K562 (cell line): ENCODE results near the gene BCL2L12. TPM values are rescaled to one million over a fixed set of nuclear protein-coding genes. Genes with fewer than 3 reads are reported as not detected.

Experiments
- BRD9 ChIP-seq: fragments of 450-650 bp; IDR thresholded peaks from 2 replicates; pipeline ENCODE4 v1.6.1; 2018; ENCODE audit warnings: low read depth; ENCODE audit not compliant: partially characterized antibody
- HMG20B ChIP-seq: fragments of 250-450 bp; sonication (Bioruptor Pico); IDR thresholded peaks from 2 replicates; pipeline ENCODE4 v1.5.0; 2021; ENCODE audit warnings: mild to moderate bottlenecking
- MYNN ChIP-seq, 2 experiments: sonication (generic); formaldehyde crosslinking in 1 of 2; IDR thresholded peaks; 2 replicates each; pipeline versions ENCODE4 v1.5.0 to v1.6.1; 2016 to 2020; ENCODE audit warnings: antibody characterized with exemption in 1 of 2, missing genetic modification reagents in 1 of 2
- PTTG1 ChIP-seq: fragments of 450-650 bp; IDR thresholded peaks from 2 replicates; pipeline ENCODE4 v1.6.1; 2016; ENCODE audit warnings: low read depth, mild to moderate bottlenecking, missing genetic modification characterization, missing compliant biosample characterization
- ZFP1 ChIP-seq: fragments of 450-650 bp; formaldehyde crosslinking; IDR thresholded peaks from 2 replicates; pipeline ENCODE4 v1.4.0; 2020; ENCODE audit warnings: mild to moderate bottlenecking, mixed read lengths
- ZFX ChIP-seq: sonication (generic); formaldehyde crosslinking; IDR thresholded peaks from 2 replicates; pipeline ENCODE4 v1.8.0; 2022; ENCODE audit warnings: mild to moderate bottlenecking, missing genetic modification reagents, moderate library complexity
- ZNF197 ChIP-seq: fragments of 200-800 bp; sonication (Bioruptor generic); IDR thresholded peaks from 2 replicates; pipeline ENCODE4 v1.6.1; 2016; ENCODE audit warnings: low read depth, missing genetic modification characterization, missing compliant biosample characterization
- ZNF644 ChIP-seq: fragments of 200-800 bp; sonication (Bioruptor generic); IDR thresholded peaks from 2 replicates; pipeline ENCODE4 v1.6.1; 2016; ENCODE audit warnings: low read depth, missing genetic modification characterization, missing compliant biosample characterization
- polyA plus RNA-seq, 8 experiments: library from polyadenylated mRNA; depleted of rRNA in 4 of 8; stranded (reverse) in 5 of 8; unstranded in 3 of 8; fragments of >200 nt; fragmentation: Nextera tagmentation in 2 of 8; fragmentation: Illumina TruSeq in 1 of 8; extraction: Ambion mirVana in 2 of 8; extraction: Trizol in 1 of 8; gene quantifications; 2 replicates each; pipeline versions ENCODE4 v1.2.1 to v1.2.3, GENCODE V29; 2011 to 2014; ENCODE audit warnings: inconsistent platforms in 1 of 8, missing spikeins in 1 of 8
- total RNA-seq, 7 experiments: library from RNA; depleted of rRNA in 6 of 7; stranded (reverse); fragments of >200 nt in 6 of 7; fragmentation: Illumina TruSeq in 2 of 7; extraction: Trizol in 2 of 7; gene quantifications; 2 replicates each; pipeline versions ENCODE4 v1.2.1 to v1.2.3, GENCODE V29; 2011 to 2021; ENCODE audit warnings: low replicate concordance in 1 of 7
- TF ChIP-seq, protein P1 (sequence below), 2 experiments: fragments of 450-650 bp in 1 of 2; sonication (generic) in 1 of 2; formaldehyde crosslinking in 1 of 2; IDR thresholded peaks; 2 replicates each; pipeline versions ENCODE4 v1.7.1 to v1.9.0; 2016 to 2022; ENCODE audit warnings: inconsistent platforms in 1 of 2, mild to moderate bottlenecking in 1 of 2, missing genetic modification reagents in 1 of 2
- TF ChIP-seq, protein P2 (sequence below), 2 experiments: fragments of 450-650 bp; conservative IDR thresholded peaks; 2 replicates each; pipeline ENCODE4 v1.6.1; 2017; ENCODE audit warnings: mild to moderate bottlenecking in 2 of 2, moderate library complexity in 2 of 2
- TF ChIP-seq, protein P3 (sequence below): IDR thresholded peaks from 3 replicates; pipeline ENCODE4 v1.6.1; 2011; ENCODE audit warnings: borderline replicate concordance, mild to moderate bottlenecking, moderate library complexity; ENCODE audit not compliant: insufficient read length; ENCODE audit errors: extremely low read depth

BCL2L12 gene
- total and polyA plus RNA-seq, 9 of the 15 experiments (the other 6 are each of a cell fraction or from before 2014, with no cell fraction given), result 7.4 to 263 (median 81.2) TPM

DNA sequence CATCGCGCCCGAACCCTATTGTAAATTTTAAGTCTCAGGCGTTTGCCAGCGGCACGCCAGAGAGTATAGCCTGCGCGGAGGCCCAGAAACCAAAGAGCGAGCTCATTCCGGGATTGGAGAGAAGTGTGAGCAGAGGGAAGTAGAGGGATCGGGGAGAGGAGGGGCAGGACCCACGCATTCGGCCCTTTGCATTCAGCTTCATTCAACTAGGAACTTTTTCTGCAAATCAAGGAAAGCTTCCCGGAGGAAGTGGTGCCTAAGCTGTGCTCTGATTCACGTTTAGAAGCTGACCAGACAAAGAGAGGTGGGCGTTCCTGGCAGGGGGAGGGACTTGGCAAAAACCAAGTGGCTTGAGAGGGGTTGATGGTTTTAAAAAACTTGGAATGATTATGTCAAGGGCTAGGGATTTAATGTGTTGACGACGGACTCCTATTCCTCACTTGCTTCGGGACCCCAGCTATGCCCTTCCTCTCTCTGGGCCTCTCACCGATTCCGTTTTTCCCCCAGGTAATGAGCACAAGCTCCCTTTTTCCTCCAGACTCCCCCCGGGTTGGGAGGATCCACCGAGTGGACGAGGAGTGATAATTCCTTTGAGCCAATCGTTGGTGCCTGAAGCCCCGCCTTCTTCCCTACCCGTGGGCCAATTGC lies 10.5 kb downstream of the BCL2L12 start (continued):
- TF ChIP-seq ZNF644 (tag) (no peak), BRD9 (peak; percentile 88), PTTG1 (tag) (no peak), ZFX (CRISPR knock-in tag) (peak; percentile 77), ZNF197 (CRISPR knock-in tag) (0 out of 2 replicates have a peak, but pooled peaks have one; percentile 18), ZFP1 (CRISPR knock-in tag) (no peak), MYNN (IDR thresholded peaks at IDR 0.05) (no peak), MYNN (CRISPR knock-in tag; IDR thresholded peaks at IDR 0.05) (no peak), HMG20B (CRISPR knock-in tag) (no peak)
- TF ChIP-seq, protein P1, sequence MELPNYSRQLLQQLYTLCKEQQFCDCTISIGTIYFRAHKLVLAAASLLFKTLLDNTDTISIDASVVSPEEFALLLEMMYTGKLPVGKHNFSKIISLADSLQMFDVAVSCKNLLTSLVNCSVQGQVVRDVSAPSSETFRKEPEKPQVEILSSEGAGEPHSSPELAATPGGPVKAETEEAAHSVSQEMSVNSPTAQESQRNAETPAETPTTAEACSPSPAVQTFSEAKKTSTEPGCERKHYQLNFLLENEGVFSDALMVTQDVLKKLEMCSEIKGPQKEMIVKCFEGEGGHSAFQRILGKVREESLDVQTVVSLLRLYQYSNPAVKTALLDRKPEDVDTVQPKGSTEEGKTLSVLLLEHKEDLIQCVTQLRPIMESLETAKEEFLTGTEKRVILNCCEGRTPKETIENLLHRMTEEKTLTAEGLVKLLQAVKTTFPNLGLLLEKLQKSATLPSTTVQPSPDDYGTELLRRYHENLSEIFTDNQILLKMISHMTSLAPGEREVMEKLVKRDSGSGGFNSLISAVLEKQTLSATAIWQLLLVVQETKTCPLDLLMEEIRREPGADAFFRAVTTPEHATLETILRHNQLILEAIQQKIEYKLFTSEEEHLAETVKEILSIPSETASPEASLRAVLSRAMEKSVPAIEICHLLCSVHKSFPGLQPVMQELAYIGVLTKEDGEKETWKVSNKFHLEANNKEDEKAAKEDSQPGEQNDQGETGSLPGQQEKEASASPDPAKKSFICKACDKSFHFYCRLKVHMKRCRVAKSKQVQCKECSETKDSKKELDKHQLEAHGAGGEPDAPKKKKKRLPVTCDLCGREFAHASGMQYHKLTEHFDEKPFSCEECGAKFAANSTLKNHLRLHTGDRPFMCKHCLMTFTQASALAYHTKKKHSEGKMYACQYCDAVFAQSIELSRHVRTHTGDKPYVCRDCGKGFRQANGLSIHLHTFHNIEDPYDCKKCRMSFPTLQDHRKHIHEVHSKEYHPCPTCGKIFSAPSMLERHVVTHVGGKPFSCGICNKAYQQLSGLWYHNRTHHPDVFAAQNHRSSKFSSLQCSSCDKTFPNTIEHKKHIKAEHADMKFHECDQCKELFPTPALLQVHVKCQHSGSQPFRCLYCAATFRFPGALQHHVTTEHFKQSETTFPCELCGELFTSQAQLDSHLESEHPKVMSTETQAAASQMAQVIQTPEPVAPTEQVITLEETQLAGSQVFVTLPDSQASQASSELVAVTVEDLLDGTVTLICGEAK (IDR thresholded peaks at IDR 0.05), result peak; percentile 29; the same call in 1 of the 2 replicates
- TF ChIP-seq, protein P1 (CRISPR knock-in tag; IDR thresholded peaks at IDR 0.05), result no peak
- TF ChIP-seq, protein P2, sequence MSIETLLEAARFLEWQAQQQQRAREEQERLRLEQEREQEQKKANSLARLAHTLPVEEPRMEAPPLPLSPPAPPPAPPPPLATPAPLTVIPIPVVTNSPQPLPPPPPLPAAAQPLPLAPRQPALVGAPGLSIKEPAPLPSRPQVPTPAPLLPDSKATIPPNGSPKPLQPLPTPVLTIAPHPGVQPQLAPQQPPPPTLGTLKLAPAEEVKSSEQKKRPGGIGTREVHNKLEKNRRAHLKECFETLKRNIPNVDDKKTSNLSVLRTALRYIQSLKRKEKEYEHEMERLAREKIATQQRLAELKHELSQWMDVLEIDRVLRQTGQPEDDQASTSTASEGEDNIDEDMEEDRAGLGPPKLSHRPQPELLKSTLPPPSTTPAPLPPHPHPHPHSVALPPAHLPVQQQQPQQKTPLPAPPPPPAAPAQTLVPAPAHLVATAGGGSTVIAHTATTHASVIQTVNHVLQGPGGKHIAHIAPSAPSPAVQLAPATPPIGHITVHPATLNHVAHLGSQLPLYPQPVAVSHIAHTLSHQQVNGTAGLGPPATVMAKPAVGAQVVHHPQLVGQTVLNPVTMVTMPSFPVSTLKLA (conservative IDR thresholded peaks at IDR 0.05), result peak; percentile 62 to 63; a peak in 2 of 4 replicates
- TF ChIP-seq, protein P3, sequence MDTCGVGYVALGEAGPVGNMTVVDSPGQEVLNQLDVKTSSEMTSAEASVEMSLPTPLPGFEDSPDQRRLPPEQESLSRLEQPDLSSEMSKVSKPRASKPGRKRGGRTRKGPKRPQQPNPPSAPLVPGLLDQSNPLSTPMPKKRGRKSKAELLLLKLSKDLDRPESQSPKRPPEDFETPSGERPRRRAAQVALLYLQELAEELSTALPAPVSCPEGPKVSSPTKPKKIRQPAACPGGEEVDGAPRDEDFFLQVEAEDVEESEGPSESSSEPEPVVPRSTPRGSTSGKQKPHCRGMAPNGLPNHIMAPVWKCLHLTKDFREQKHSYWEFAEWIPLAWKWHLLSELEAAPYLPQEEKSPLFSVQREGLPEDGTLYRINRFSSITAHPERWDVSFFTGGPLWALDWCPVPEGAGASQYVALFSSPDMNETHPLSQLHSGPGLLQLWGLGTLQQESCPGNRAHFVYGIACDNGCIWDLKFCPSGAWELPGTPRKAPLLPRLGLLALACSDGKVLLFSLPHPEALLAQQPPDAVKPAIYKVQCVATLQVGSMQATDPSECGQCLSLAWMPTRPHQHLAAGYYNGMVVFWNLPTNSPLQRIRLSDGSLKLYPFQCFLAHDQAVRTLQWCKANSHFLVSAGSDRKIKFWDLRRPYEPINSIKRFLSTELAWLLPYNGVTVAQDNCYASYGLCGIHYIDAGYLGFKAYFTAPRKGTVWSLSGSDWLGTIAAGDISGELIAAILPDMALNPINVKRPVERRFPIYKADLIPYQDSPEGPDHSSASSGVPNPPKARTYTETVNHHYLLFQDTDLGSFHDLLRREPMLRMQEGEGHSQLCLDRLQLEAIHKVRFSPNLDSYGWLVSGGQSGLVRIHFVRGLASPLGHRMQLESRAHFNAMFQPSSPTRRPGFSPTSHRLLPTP, result peak; percentile 80
